ENCODE measurements around the gene RAI14.

Gene RAI14

DNA sequence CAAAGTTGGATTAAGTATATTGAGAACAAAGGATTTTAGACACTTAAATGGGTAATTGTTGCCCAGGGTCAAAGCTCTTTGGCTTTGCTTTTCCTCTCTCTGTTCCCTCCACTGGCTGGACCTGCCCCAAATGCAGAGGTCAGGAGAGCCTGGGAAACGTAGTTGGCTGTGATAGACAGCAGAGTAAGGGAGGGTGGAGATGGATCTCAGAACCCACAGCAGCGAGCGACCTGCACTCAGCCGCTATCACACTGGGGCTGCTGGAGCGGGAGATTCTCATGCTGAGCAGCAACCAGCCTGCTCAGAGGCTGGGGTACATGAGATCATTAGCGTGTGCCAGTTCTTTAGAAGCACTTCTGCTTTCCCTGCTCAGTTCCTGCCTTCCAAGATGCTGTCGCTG lies 111.1 kb downstream of the RAI14 start:
- H3K4me2 ChIP-seq (ENCODE audit: low read length), result no peak overlapping the region
- no peaks in the 10 kb centered on the region for H3K36me3 ChIP-seq (ENCODE audit: control insufficient read depth, low read length)
- no peaks in the 10 kb centered on the region for H3K79me2 ChIP-seq (ENCODE audit: control insufficient read depth, low read length)
- TF ChIP-seq EZH2phosphoT487 (IDR thresholded peaks at IDR 0.05; ENCODE audit: borderline replicate concordance, low read length) (no peak), CTCF (IDR thresholded peaks at IDR 0.05; ENCODE audit: low read depth, low read length, poor library complexity, severe bottlenecking) (no peak)
- no peaks in the 10 kb centered on the region for H3F3A ChIP-seq (ENCODE audit: control insufficient read depth, insufficient read depth)
- H3K27me3 ChIP-seq (ENCODE audit: control insufficient read depth, low read length), result no peaks in the 10 kb centered on the region
- H3K27ac ChIP-seq (ENCODE audit: low read depth, low read length), result no peak overlapping the region
- H3K4me1 ChIP-seq (ENCODE audit: control insufficient read depth, low read length), result no peaks in the 10 kb centered on the region
- no peaks in the 10 kb centered on the region for H4K20me1 ChIP-seq (ENCODE audit: control insufficient read depth, insufficient read depth, low read depth, low read length)
- H3K4me3 ChIP-seq (ENCODE audit: low read length), result no peak overlapping the region
- H3K9me3 ChIP-seq (ENCODE audit: control insufficient read depth, insufficient read depth, low read length), result no peaks in the 10 kb centered on the region
- H3K9me2 ChIP-seq (replicated peaks; ENCODE audit: control insufficient read depth, low read length), result no peaks in the 10 kb centered on the region

- no peak overlapping the region for H3K27ac ChIP-seq (ENCODE audit: low read depth, low read length)
- no peaks in the 10 kb centered on the region for H3K9me3 ChIP-seq (ENCODE audit: control insufficient read depth, insufficient read depth, low read length)
- no peaks in the 10 kb centered on the region for H4K20me1 ChIP-seq (ENCODE audit: control insufficient read depth, insufficient read depth, low read depth, low read length)
- H3K36me3 ChIP-seq (ENCODE audit: control insufficient read depth, low read length), result no peaks in the 10 kb centered on the region
- H3K79me2 ChIP-seq (ENCODE audit: control insufficient read depth, low read length), result no peaks in the 10 kb centered on the region
- no peaks in the 10 kb centered on the region for H3K4me1 ChIP-seq (ENCODE audit: control insufficient read depth, low read length)
- H3K27me3 ChIP-seq (ENCODE audit: control insufficient read depth, low read length), result no peaks in the 10 kb centered on the region
- H3K9me2 ChIP-seq (replicated peaks; ENCODE audit: control insufficient read depth, low read length), result no peaks in the 10 kb centered on the region
- no peaks in the 10 kb centered on the region for H3F3A ChIP-seq (ENCODE audit: control insufficient read depth, insufficient read depth)
- TF ChIP-seq EZH2phosphoT487 (IDR thresholded peaks at IDR 0.05; ENCODE audit: borderline replicate concordance, low read length) (no peak), CTCF (IDR thresholded peaks at IDR 0.05; ENCODE audit: low read depth, low read length, poor library complexity, severe bottlenecking) (no peak)
- no peak overlapping the region for H3K4me2 ChIP-seq (ENCODE audit: low read length)
- no peak overlapping the region for H3K4me3 ChIP-seq (ENCODE audit: low read length)
Measured at GRCh38 chr5:34770486-34770885, 114.4 kb downstream of the RAI14 start.

GRCh38 chr5:34771076-34771475 lies 114.9 kb downstream of the RAI14 start:
- Histone ChIP-seq H4K20me1 (ENCODE audit: control insufficient read depth, insufficient read depth, low read depth, low read length) (no peaks in the 10 kb centered on the region), H3K4me2 (ENCODE audit: low read length) (no peak overlapping the region), H3K4me3 (ENCODE audit: low read length) (no peak overlapping the region), H3K27me3 (ENCODE audit: control insufficient read depth, low read length) (no peaks in the 10 kb centered on the region), H3K79me2 (ENCODE audit: control insufficient read depth, low read length) (no peaks in the 10 kb centered on the region), H3K9me3 (ENCODE audit: control insufficient read depth, insufficient read depth, low read length) (no peaks in the 10 kb centered on the region), H3K27ac (ENCODE audit: low read depth, low read length) (no peak overlapping the region), H3F3A (ENCODE audit: control insufficient read depth, insufficient read depth) (no peaks in the 10 kb centered on the region), H3K36me3 (ENCODE audit: control insufficient read depth, low read length) (no peaks in the 10 kb centered on the region), H3K4me1 (ENCODE audit: control insufficient read depth, low read length) (no peaks in the 10 kb centered on the region), H3K9me2 (replicated peaks; ENCODE audit: control insufficient read depth, low read length) (no peaks in the 10 kb centered on the region)
- TF ChIP-seq EZH2phosphoT487 (IDR thresholded peaks at IDR 0.05; ENCODE audit: borderline replicate concordance, low read length), result no peak
- TF ChIP-seq CTCF (IDR thresholded peaks at IDR 0.05; ENCODE audit: low read depth, low read length, poor library complexity, severe bottlenecking), result no peak
